Transverse colon (tissue), 4 donors: ENCODE data around the gene SLC13A3.

Source experiments
- CTCF ChIP-seq, 5 experiments: fragments of 200-600 bp in 3 of 5; fragments of 450-650 bp in 2 of 5; sonication (generic) in 3 of 5; IDR thresholded peaks; 1 replicate in 2 of 5; 2 replicates in 3 of 5; pipeline ENCODE4 v1.5.1; 2016 to 2017; ENCODE audit warnings: antibody characterized with exemption in 5 of 5, inconsistent platforms in 3 of 5, mild to moderate bottlenecking in 2 of 5, moderate library complexity in 1 of 5
- POLR2A ChIP-seq: fragments of 450-650 bp; IDR thresholded peaks from one replicate; pipeline ENCODE4 v1.6.1; 2016; ENCODE audit warnings: antibody characterized with exemption, mild to moderate bottlenecking, moderate library complexity
- POLR2AphosphoS5 ChIP-seq, 3 donors: sonication (generic); formaldehyde crosslinking; IDR thresholded peaks; one replicate each; pipeline ENCODE4 v1.6.1; 2016; ENCODE audit warnings: antibody characterized with exemption in 3 of 3

GRCh38 chr20:46636514-46636913, 14.7 kb downstream of the SLC13A3 start:
- TF ChIP-seq CTCF (IDR thresholded peaks at IDR 0.05) (no peak), POLR2A (no peak), POLR2AphosphoS5 (IDR thresholded peaks at IDR 0.05) (no peak)
